Measurements from ENCODE around the gene CASR. TPM values are rescaled to one million over a fixed set of nuclear protein-coding genes. Genes with fewer than 3 reads are reported as not detected.

Gene CASR
- total RNA-seq, 1 donor = not detected

- H3K27me3 ChIP-seq (ENCODE audit: insufficient read depth, low read length) = peaks cover 6% of the 10 kb centered on the region
- DNase-seq (ENCODE audit: insufficient read length, low spot score, missing footprints) = no peak
- H4K20me1 ChIP-seq (ENCODE audit: insufficient read depth, low read length) = no peaks in the 10 kb centered on the region
- H3K4me2 ChIP-seq (ENCODE audit: insufficient read depth, low read length) = no peak overlapping the region
- no peak for TF ChIP-seq CTCF (IDR thresholded peaks at IDR 0.05; ENCODE audit: extremely low read depth, low read depth, low read length)
- H3K9me3 ChIP-seq (ENCODE audit: low read depth, low read length) = no peaks in the 10 kb centered on the region
- no peaks in the 10 kb centered on the region for H3K79me2 ChIP-seq (ENCODE audit: insufficient read depth, low read length)
- H3K4me3 ChIP-seq (ENCODE audit: insufficient read depth, low read length) = no peak overlapping the region
- no peak overlapping the region for H3K27ac ChIP-seq (ENCODE audit: low read depth, low read length)
- no peaks in the 10 kb centered on the region for H3K36me3 ChIP-seq (ENCODE audit: insufficient read depth, low read length)
- no peak overlapping the region for H2AFZ ChIP-seq (ENCODE audit: low read length)
- H3K4me1 ChIP-seq (ENCODE audit: insufficient read depth, low read length) = peaks cover 7% of the 10 kb centered on the region
These were observed 64.3 kb downstream of the CASR start for GRCh38 chr3:122247825-122248185.

DNA sequence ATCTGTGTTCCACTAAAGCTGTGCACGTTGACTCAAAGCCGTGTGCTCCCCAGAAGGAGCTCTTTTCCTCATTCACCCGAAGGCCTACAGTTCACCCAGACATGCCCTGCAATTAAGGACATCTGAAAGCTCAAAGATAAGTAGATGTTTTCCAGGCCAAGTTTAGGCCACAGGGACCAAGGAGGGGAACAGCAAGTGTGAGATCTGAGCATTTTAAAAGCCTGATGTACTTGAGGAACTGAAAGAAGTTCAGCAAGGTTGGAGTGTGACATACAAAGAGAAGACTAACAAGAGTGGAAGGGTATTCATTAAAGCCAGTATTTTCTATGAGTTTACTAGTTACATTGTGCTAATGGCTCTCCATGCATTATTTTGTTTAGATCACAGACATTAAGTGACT, 68.0 kb downstream of the CASR start:
- Histone ChIP-seq H3K4me3 (ENCODE audit: insufficient read depth, low read length) (no peak overlapping the region), H3K36me3 (ENCODE audit: insufficient read depth, low read length) (no peaks in the 10 kb centered on the region), H3K27me3 (ENCODE audit: insufficient read depth, low read length) (peaks cover 6% of the 10 kb centered on the region), H3K27ac (ENCODE audit: low read depth, low read length) (no peak overlapping the region), H2AFZ (ENCODE audit: low read length) (no peak overlapping the region), H3K4me1 (ENCODE audit: insufficient read depth, low read length) (peaks cover 3% of the 10 kb centered on the region), H3K9me3 (ENCODE audit: low read depth, low read length) (no peaks in the 10 kb centered on the region), H3K79me2 (ENCODE audit: insufficient read depth, low read length) (no peaks in the 10 kb centered on the region), H3K4me2 (ENCODE audit: insufficient read depth, low read length) (no peak overlapping the region), H4K20me1 (ENCODE audit: insufficient read depth, low read length) (no peaks in the 10 kb centered on the region)
- DNase-seq (ENCODE audit: insufficient read length, low spot score, missing footprints) = no peak
- no peak for TF ChIP-seq CTCF (IDR thresholded peaks at IDR 0.05; ENCODE audit: extremely low read depth, low read depth, low read length)

DNA sequence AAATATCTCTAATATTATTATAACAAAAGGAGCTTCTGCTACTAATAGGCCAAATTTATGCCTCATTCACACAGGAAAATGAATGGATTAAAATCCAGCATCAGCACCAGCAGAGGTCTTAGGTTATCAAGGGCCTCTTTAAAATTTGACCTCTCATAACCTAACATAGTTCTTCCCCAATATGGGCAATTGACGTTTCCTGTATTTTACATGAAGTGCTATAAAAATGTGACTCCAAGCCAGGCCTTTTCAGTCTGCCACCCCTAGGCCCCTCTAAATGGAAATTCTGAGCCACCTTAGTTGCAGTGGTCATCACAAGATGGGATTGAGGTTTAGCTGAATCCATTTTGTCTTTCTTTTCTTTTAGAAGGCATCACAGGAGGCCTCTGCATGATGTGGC, 70.1 kb downstream of the CASR start:
- no peak for DNase-seq (ENCODE audit: insufficient read length, low spot score, missing footprints)
- Histone ChIP-seq H3K79me2 (ENCODE audit: insufficient read depth, low read length) (no peaks in the 10 kb centered on the region), H3K4me2 (ENCODE audit: insufficient read depth, low read length) (no peak overlapping the region), H3K9me3 (ENCODE audit: low read depth, low read length) (no peaks in the 10 kb centered on the region), H3K27ac (ENCODE audit: low read depth, low read length) (no peak overlapping the region), H3K36me3 (ENCODE audit: insufficient read depth, low read length) (no peaks in the 10 kb centered on the region), H3K4me1 (ENCODE audit: insufficient read depth, low read length) (no peaks in the 10 kb centered on the region), H3K4me3 (ENCODE audit: insufficient read depth, low read length) (no peak overlapping the region), H3K27me3 (ENCODE audit: insufficient read depth, low read length) (no peaks in the 10 kb centered on the region), H2AFZ (ENCODE audit: low read length) (no peak overlapping the region), H4K20me1 (ENCODE audit: insufficient read depth, low read length) (no peaks in the 10 kb centered on the region)
- no peak for TF ChIP-seq CTCF (IDR thresholded peaks at IDR 0.05; ENCODE audit: extremely low read depth, low read depth, low read length)

DNA sequence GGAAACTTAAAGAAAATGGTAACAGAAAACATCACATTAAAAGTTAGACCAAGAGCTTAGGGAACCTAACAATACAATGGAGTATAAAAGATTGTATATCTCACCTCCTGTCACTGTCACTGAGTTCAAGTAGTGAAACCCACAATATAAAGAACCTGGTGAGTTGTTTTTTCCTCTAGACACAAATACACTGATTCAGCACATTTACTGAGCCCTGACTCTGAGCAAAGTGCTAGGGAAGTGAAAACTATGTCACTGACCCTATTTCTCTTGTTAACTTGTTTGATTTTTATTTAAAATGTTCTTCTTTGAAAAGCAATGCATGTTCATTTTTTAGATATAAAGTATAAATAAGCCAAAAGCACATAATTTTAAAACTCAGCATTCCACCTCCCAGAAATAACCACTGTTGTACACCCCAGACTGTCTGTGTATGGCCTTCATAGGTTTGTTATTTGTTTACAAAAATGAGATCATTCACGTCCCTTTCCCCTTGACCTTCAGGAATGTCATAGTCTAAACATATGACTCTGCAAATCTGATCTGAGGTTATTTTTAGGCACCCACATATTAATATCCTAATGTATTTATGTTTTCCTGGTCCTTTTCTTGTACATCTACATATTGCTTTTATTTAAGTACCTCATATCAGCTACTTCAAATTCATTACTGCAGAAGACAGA, 72.4 kb downstream of the CASR start:
- no peak overlapping the region for H3K4me2 ChIP-seq (ENCODE audit: insufficient read depth, low read length)
- peaks cover 10% of the 10 kb centered on the region for H3K27me3 ChIP-seq (ENCODE audit: insufficient read depth, low read length)
- no peaks in the 10 kb centered on the region for H3K36me3 ChIP-seq (ENCODE audit: insufficient read depth, low read length)
- no peaks in the 10 kb centered on the region for H3K79me2 ChIP-seq (ENCODE audit: insufficient read depth, low read length)
- no peaks in the 10 kb centered on the region for H3K9me3 ChIP-seq (ENCODE audit: low read depth, low read length)
- DNase-seq (ENCODE audit: insufficient read length, low spot score, missing footprints) = no peak
- no peak overlapping the region for H3K4me3 ChIP-seq (ENCODE audit: insufficient read depth, low read length)
- H3K4me1 ChIP-seq (ENCODE audit: insufficient read depth, low read length) = no peaks in the 10 kb centered on the region
- no peaks in the 10 kb centered on the region for H4K20me1 ChIP-seq (ENCODE audit: insufficient read depth, low read length)
- TF ChIP-seq CTCF (IDR thresholded peaks at IDR 0.05; ENCODE audit: extremely low read depth, low read depth, low read length) = no peak
- H3K27ac ChIP-seq (ENCODE audit: low read depth, low read length) = no peak overlapping the region
- H2AFZ ChIP-seq (ENCODE audit: low read length) = no peak overlapping the region
